Stimulated activated naive CD8-positive, alpha-beta T cell treated with anti-CD3 and anti-CD28 coated beads, Interleukin-15, amount 100 ng/mL, for 72 hours (primary cell): ENCODE data around the gene LRRC70.
A peak's percentile ranks its signal among the peaks of the same experiment; 100 is the strongest.

ENCODE experiments used
- ATAC-seq: fragments of 150-1000 bp; cut with Tn5 transposase; 2 replicates; pipeline ENCODE4 v1.10.0; 2021; ENCODE audit warnings: mild to moderate bottlenecking, moderate library complexity
- DNase-seq, 2 donors: peaks; one replicate each; pipeline ENCODE4 v3.0.0; 2021 to 2022
- H3K27ac Mint-ChIP-seq, 2 donors: one replicate each; pipeline ENCODE4 v1.8.0; 2022; ENCODE audit warnings: mild to moderate bottlenecking in 2 of 2, mixed read lengths in 2 of 2, moderate library complexity in 2 of 2
- H3K27me3 Mint-ChIP-seq: one replicate; pipeline ENCODE4 v1.8.0; 2022; ENCODE audit warnings: mixed read lengths
- H3K4me1 Mint-ChIP-seq: one replicate; pipeline ENCODE4 v1.8.0; 2022; ENCODE audit warnings: mild to moderate bottlenecking, mixed read lengths
- H3K4me3 Mint-ChIP-seq, 2 donors: one replicate each; pipeline ENCODE4 v1.8.0; 2022; ENCODE audit warnings: mild to moderate bottlenecking in 2 of 2, mixed read lengths in 2 of 2, moderate library complexity in 1 of 2
- H3K9me3 Mint-ChIP-seq, 2 donors: one replicate each; pipeline ENCODE4 v1.8.0; 2022; ENCODE audit warnings: mixed read lengths in 2 of 2

Gene LRRC70

DNA sequence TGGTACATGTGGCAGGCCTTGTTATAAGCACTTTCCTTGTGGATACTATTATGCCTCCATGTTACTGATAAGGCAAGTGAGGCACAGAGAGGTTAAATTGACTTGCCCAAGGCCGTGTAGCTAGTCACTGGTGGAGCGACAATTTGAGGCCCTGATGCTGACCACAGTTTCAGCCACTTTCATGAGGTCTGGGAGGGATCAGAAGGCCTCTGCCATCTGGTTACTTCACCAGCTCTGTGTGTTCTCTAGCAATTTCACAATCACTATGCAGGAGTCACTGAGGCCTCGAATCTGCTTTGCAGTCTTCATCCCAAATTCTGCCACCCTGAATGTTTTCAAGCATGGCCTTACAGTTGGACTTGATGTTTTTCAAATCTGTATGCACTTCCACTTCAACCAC lies 9.1 kb downstream of the LRRC70 start:
- ATAC-seq = peak; percentile 75
- H3K4me3 Mint-ChIP-seq = no peak overlapping the region

DNA sequence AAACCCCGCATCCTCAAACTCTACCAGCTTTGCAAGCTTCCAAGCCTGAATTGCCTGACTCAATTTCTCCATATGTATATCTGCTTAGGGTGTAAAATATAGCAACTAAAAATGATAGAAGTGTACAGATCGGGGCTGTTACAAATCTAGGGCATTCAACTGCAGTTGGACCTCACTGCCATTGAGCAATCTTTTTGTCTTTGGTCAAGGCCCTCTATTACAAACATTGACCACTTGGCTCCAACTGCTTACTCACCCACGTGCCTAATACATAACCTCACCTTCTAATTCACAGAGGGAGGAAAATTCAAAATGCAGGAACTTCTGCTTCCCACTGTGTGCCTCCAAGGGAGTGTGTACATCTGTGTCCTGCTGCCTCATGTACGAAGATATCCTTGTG lies 10.0 kb downstream of the LRRC70 start:
- no peak overlapping the region for H3K27ac Mint-ChIP-seq
- no peaks in the 10 kb centered on the region for H3K27me3 Mint-ChIP-seq
- no peak overlapping the region for H3K4me3 Mint-ChIP-seq
- ATAC-seq (no peak), DNase-seq (no peak)
- H3K9me3 Mint-ChIP-seq = no peaks in the 10 kb centered on the region
- peaks cover 12% of the 10 kb centered on the region for H3K4me1 Mint-ChIP-seq

More for the DNA sequence above, 9.1 kb downstream of the LRRC70 start:
- Mint-ChIP-seq H3K4me1 (peaks cover 12% of the 10 kb centered on the region), H3K9me3 (no peaks in the 10 kb centered on the region), H3K27me3 (no peaks in the 10 kb centered on the region), H3K27ac (no peak overlapping the region)
- no peak for DNase-seq

DNA sequence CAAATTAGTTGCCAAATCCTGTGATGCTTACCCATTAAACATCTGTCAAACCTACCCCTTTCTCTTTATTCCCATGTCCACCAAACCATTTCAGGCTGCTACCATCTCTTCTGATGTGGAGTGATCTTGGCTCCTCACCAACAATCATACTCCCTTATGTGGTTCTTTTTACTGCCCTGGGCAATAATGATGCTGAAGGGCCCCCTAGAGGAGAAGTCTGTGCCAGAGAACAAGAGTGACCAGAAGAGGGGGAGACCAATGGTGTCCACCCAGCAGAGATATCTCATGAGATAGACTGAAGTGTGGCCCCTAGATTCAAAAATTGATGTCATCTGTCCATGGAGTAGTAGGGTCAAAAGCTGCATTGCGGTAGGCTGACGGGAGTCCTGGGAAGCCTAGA lies 10.9 kb downstream of the LRRC70 start:
- no peak overlapping the region for H3K4me3 Mint-ChIP-seq
- no peaks in the 10 kb centered on the region for H3K27me3 Mint-ChIP-seq
- H3K4me1 Mint-ChIP-seq = peaks cover 12% of the 10 kb centered on the region

DNA sequence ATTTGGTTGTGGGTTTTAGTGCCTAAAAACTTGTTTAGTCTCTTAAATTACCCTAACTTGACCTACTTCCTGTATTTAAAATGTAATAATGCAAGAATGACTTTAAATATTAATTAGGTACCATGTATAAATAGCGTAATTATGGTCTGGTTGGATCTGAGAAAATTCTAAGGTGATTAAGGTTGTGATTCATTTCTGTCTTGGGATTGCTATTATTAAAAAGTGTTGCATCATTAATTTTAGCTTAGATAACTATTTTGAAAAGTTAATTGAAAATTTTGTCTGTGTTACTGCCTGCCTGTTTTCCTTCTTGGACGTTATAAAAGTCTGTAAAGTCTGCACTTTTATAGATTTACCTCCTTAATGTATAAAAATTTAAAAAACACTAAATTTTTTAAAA lies 11.8 kb downstream of the LRRC70 start:
- Mint-ChIP-seq H3K9me3 (no peaks in the 10 kb centered on the region), H3K4me1 (peaks cover 6% of the 10 kb centered on the region), H3K27ac (no peak overlapping the region), H3K27me3 (no peaks in the 10 kb centered on the region), H3K4me3 (no peak overlapping the region)
- no peak for DNase-seq
- no peak for ATAC-seq

More for the DNA sequence above, 10.9 kb downstream of the LRRC70 start:
- Mint-ChIP-seq H3K27ac (no peak overlapping the region), H3K9me3 (no peaks in the 10 kb centered on the region)
- ATAC-seq (no peak), DNase-seq (no peak)

DNA sequence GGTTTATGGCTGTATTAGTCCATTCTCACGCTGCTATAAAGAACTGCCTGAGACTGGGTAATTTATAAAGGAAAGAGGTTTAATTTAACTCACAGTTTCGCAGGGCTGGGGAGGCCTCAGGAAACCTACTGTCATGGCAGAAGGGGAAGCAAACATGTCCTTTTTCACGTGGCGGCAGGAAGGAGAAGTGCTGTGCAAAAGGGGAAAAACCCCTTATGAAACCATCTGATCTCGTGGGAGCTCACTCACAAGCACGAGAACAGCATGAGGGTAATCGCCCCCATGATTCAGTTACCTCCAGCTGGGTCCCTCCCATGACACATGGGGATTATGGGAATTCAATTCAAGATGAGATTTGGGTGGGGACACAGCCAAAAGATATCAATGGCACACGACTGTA lies 13.9 kb downstream of the LRRC70 start:
- no peak for ATAC-seq
- Mint-ChIP-seq H3K4me1 (no peaks in the 10 kb centered on the region), H3K9me3 (no peaks in the 10 kb centered on the region), H3K27ac (peak overlapping the region in 1 of 2 donors; percentile 59), H3K4me3 (no peak overlapping the region), H3K27me3 (no peaks in the 10 kb centered on the region)
- no peak for DNase-seq

DNA sequence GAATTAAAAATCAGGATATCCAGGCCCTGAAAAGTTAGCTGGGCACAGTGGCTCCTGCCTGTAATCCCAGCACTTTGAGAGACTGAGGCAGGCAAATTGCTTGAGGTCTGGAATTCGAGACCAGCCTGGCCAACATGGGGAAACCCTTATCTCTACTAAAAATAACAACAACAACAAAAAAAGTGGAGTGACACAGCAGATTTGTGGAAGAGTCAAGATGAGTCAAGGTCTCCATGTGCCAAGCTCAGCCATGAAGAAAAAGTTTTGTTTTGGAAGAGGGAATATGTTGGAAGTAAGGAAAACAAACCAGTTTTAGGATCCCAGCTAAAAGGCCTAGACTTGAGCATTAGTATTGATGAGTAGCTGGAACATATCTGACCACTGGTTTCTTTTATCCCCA lies 14.7 kb downstream of the LRRC70 start:
- no peak for DNase-seq
- no peaks in the 10 kb centered on the region for H3K27me3 Mint-ChIP-seq
- no peaks in the 10 kb centered on the region for H3K9me3 Mint-ChIP-seq
- H3K4me3 Mint-ChIP-seq = no peak overlapping the region
- H3K27ac Mint-ChIP-seq = peak overlapping the region; percentile 5
- H3K4me1 Mint-ChIP-seq = no peaks in the 10 kb centered on the region
- no peak for ATAC-seq

DNA sequence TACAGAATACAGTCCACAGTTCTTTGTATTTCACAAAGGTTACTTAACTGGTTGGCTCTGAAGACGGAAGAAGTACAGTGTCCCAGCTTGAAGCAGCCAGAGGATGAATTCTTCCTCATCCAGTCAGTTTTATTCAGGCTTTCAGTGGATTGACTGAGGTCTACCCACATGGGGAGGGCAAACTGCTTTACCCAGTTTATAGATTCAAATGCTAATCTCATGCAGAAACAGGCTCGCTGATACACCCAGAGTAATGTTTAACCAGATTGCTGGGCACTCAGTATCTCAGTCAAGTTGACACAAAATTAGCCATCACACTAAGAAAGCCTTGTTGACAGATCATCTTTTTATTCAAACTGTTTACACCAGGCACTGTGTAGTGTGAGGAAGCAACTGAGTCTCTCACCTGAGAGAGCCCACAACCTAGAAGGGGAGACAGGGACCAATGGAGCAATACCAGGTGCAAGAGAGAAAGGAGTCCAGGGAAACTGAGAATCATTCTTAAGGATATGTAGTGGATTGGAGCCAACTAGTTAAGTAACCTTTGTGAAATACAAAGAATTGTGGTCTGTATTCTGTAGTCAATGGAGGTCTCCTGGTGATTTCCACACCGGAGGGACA lies 15.9 kb downstream of the LRRC70 start:
- Mint-ChIP-seq H3K27me3 (no peaks in the 10 kb centered on the region), H3K4me3 (no peak overlapping the region), H3K9me3 (no peaks in the 10 kb centered on the region), H3K4me1 (no peaks in the 10 kb centered on the region), H3K27ac (no peak overlapping the region)
- ATAC-seq = no peak
- no peak for DNase-seq

DNA sequence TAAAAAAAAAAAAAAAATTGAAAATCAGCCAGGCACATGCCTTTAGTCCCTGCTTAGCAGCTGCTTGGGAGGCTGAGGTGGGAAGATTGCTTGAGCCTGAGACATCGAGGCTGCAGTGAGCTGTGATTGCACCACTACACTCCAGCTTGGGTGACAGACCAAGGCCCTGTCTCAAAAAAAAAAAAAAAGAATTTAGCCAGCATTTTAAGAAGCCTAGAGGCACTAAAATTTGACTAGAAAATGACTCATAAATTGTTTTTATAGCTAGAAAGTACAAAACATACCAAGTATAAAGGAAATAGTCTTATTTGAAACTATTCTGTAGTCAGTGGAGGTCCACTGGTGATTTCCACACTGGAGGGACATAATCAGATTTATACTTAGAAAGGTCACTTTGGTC lies 17.5 kb downstream of the LRRC70 start:
- H3K27ac Mint-ChIP-seq = no peak overlapping the region

DNA sequence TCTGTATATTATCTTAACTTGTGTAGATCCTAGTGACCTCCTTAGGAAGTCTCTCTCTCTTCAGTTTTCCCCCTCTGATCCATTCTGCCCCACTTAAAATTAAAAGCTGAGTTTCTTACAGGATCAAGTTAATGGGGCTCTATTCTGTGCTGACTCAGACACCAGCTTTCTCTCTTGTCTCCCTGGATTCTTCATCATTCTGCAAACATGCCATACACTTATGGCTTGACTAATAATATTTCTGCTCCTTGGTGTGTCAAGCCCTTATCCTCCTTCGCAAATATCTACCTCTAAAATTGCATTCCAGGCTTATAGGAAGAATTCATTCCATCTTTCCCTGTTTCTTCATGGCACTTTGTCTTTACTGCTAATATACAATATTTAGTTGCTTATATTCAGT lies 18.1 kb downstream of the LRRC70 start:
- H3K4me1 Mint-ChIP-seq = no peaks in the 10 kb centered on the region
- ATAC-seq = no peak
- no peak overlapping the region for H3K27ac Mint-ChIP-seq
- no peaks in the 10 kb centered on the region for H3K9me3 Mint-ChIP-seq
- H3K4me3 Mint-ChIP-seq = no peak overlapping the region
- no peak for DNase-seq
- H3K27me3 Mint-ChIP-seq = no peaks in the 10 kb centered on the region

More for the DNA sequence above, 17.5 kb downstream of the LRRC70 start:
- DNase-seq (no peak), ATAC-seq (no peak)
- Mint-ChIP-seq H3K9me3 (no peaks in the 10 kb centered on the region), H3K4me1 (no peaks in the 10 kb centered on the region), H3K4me3 (no peak overlapping the region), H3K27me3 (no peaks in the 10 kb centered on the region)

DNA sequence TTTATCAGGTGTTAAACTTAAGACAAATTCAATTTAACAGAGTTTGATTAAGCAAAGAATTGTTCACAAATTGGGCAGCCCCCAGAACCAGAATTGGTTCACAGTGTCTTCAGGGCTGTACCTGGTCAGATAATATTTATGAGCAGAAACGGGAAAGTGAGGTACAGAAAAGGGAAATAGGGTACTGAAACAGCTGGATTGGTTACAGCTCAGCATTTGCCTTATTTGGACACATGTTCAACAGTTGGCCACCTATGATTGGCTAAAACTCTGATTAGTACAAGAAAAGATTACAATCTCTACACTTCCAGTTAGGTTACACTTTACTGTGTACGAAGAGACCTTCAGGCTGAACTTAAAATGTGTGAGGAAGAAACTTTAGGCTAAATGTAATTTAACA lies 18.7 kb downstream of the LRRC70 start:
- no peak overlapping the region for H3K4me3 Mint-ChIP-seq
- H3K9me3 Mint-ChIP-seq = no peaks in the 10 kb centered on the region
- H3K27ac Mint-ChIP-seq = no peak overlapping the region
- ATAC-seq (no peak), DNase-seq (no peak)
- no peaks in the 10 kb centered on the region for H3K4me1 Mint-ChIP-seq
- no peaks in the 10 kb centered on the region for H3K27me3 Mint-ChIP-seq

DNA sequence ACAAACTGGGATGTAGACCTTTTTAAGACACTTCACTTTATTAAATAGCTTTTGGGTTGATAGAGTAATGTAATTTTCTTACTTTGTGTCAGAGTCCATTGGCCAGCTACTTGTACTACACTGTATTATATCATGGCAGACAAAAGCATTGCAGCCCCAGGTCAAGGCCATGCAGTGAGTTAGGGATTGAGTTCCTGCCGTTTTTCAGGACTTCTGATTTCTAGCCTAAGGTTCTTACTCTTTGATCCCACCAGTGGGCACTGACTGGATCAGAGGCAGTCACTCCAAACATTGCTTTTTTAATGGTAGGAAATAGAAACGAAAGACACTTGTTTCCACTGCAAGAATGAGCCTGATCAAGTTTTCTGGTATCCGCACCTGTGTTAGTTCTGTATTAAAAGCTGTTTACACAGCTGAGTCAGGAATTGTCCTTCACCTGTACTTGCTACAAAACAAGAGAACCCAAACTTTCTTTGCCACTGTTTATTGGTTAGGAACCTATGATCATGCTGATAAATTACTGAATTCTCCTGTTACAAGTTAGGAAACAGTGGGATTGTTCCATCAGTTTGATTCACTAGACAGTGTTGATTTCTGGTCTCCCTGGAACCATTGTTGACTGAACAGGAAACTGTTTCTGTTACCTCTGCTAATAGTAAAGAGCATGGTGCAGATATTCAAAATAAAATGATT lies 22.1 kb downstream of the LRRC70 start:
- no peaks in the 10 kb centered on the region for H3K27me3 Mint-ChIP-seq
- H3K9me3 Mint-ChIP-seq = no peaks in the 10 kb centered on the region
- H3K4me1 Mint-ChIP-seq = no peaks in the 10 kb centered on the region
- no peak overlapping the region for H3K27ac Mint-ChIP-seq
- ATAC-seq (no peak), DNase-seq (no peak)
- no peak overlapping the region for H3K4me3 Mint-ChIP-seq

DNA sequence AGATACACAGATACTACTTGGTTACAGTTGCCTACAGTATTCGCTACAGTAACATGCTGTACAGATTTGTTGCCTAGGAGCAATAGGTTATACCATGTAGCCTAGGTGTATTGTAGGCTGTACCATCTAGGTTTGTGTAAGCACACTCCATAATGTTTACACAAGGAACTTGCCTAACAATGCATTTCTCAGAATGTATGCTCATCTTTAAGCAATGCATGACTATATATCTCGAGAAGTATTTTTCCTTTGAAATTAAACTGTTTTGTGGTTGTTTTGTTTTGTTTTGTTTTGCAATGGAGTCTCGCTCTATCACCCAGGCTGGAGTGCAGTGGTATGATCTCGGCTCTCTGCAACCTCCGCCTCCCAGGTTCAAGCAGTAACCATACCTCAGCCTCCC lies 25.3 kb downstream of the LRRC70 start:
- Mint-ChIP-seq H3K4me3 (no peak overlapping the region), H3K9me3 (no peaks in the 10 kb centered on the region), H3K4me1 (no peaks in the 10 kb centered on the region), H3K27me3 (no peaks in the 10 kb centered on the region), H3K27ac (no peak overlapping the region)
- ATAC-seq = no peak
- DNase-seq = no peak

DNA sequence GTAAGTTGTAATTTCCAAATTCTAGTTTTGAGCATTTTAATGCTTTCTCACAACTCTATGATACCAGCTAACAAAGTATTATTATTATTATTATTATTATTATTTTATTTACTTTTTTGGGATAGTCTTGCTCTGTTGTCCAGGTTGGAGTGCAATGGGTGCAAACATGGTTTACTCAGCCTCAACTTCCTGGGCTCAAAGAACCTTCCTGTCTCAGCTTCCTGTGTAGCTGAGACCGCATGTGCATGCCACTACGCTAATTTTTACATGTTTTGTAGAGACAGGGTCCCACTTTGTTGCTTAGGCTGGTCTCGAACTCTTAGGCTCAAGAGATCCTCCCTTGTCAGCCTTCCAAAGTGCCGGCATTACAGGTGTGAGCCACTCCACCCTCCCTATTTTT lies 27.0 kb downstream of the LRRC70 start:
- H3K4me1 Mint-ChIP-seq = no peaks in the 10 kb centered on the region
- H3K4me3 Mint-ChIP-seq = no peak overlapping the region
- DNase-seq (no peak), ATAC-seq (no peak)
- no peaks in the 10 kb centered on the region for H3K27me3 Mint-ChIP-seq
- no peaks in the 10 kb centered on the region for H3K9me3 Mint-ChIP-seq
- H3K27ac Mint-ChIP-seq = no peak overlapping the region

DNA sequence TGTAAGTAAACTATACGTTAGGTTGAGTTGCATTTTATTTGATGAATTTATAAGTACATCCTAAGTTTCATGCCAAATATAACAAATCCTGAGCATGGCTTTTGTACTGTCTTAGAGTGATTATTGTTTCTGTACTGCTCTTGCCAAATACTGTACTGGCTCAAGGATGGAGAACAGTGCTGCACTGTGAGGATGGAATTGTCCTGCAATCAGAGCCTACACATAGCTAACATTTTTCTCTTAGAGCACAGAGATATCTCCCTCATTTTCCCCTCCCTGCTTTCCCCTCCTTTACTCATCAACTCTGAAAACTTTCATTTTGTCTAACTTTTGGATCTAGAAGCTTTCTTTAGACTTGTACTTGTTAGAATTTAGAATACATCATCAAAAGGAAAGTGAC lies 28.3 kb downstream of the LRRC70 start:
- no peak for ATAC-seq
- Mint-ChIP-seq H3K9me3 (no peaks in the 10 kb centered on the region), H3K4me3 (no peak overlapping the region), H3K27ac (peak overlapping the region in 1 of 2 donors; percentile 33), H3K4me1 (no peaks in the 10 kb centered on the region), H3K27me3 (no peaks in the 10 kb centered on the region)
- no peak for DNase-seq

DNA sequence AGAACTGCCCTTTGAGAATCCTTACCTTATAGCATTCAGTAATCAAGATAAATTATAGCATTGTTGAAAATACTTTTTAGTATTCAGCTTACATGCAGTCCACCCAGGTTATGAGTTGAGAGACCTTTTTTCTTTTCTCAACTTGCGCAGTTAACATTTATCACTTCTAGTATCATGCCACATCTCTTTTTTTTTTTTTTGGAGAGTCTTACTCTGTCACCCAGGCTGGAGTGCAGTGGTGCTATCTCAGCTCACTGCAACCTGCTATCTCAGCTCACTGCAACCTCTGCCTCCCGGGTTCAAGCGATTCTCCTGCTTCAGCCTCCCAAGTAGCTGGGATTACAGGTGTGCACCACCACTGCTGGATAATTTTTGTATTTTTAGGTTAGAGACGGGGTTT lies 29.0 kb downstream of the LRRC70 start:
- Mint-ChIP-seq H3K4me1 (no peaks in the 10 kb centered on the region), H3K27me3 (no peaks in the 10 kb centered on the region), H3K9me3 (no peaks in the 10 kb centered on the region), H3K27ac (no peak overlapping the region), H3K4me3 (no peak overlapping the region)
- DNase-seq = no peak
- ATAC-seq = no peak

DNA sequence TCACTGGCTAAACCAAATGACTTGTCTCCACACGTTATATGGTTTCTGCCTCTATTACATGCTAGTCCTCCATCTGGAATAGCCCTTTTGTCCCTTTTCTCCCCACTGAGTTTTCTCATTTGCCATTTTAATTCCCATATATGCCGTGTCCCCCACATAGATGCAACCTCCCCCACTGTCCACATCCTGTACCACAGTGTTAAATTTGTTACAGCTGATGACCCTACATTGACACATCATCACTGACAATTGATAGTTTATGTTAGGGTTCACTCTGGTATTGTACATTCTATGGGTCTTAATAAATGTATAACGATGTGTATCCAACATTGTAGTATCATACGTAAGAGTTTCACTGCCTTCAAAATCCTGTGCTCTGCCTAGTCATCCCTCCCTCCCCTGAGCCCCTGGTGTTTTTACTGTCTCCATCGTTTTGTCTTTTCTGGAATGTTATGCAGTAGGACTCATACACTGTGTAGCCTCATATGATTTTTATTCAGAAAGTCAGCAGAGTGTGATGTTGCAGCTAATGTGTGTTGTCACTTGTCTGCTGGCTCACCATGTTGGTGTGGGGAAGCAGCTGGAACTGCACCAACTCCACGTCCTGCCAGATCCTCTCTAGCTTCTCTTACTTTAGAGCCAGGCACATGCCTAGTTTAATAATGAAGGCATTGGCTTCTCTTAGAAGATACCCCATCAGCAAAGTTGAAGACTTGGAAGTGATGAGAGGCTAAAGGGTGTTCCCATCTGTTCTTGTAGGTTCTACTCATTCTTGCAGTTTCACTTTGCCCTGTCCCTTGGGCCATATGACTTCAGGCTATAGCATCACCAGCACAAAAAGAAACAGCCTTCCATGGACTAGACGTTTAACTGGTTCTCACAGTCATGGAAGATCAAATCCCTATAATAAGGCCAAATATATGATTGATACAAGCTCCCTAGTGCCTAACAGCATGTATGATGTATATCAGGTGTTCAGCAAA lies 30.2 kb downstream of the LRRC70 start:
- Mint-ChIP-seq H3K4me3 (no peak overlapping the region), H3K4me1 (no peaks in the 10 kb centered on the region), H3K27ac (no peak overlapping the region), H3K9me3 (no peaks in the 10 kb centered on the region), H3K27me3 (no peaks in the 10 kb centered on the region)
- ATAC-seq (no peak), DNase-seq (no peak)
